Measurements from ENCODE around the gene CDC42SE2.
"Not testable (repeated sequence)": the region's sequence is repeated elsewhere in the genome, so short reads cannot be mapped to it uniquely, and the experiment has no call there.

CDC42SE2 gene

GRCh38 chr5:131280417-131280816 is 16.6 kb downstream of the CDC42SE2 start:
- no peak for DNase-seq

DNA sequence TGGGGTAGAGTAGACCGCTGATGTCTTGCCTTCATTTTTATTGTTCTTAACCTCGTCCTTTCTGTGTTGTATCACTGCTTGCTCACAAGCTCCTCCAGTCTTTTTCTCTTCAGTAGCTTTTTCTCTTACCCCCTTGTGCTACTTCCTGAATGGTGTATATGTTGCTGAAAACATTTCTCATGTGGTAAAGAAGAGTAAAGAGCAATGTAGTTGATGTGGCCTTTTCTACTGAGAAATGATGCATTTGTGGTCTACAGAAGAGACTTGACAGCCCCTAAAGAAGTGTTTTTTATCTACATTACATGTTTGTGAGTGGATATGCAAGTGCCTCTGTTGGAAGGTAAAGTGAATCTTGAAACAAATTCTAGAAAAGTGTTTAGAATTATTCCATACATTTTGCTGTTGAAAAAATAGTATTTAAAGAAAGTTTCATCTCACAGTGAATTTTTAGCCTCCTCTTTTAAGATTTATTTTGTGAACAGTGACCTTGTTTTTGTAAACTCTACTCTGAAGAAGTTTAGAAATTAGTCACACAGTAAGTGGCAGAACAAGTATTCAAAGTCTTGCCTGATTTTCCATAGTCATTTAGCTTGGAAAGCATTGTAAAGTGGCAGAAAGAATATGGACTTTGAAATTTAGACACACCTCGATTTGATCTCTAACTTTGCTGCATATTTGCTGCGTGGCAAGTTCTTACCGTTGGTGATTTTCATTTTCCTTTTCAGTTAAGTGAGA is 17.4 kb downstream of the CDC42SE2 start:
- no peak for DNase-seq

- no peak for DNase-seq
Observed at GRCh38 chr5:131281868-131282234, 18.0 kb downstream of the CDC42SE2 start.

DNA sequence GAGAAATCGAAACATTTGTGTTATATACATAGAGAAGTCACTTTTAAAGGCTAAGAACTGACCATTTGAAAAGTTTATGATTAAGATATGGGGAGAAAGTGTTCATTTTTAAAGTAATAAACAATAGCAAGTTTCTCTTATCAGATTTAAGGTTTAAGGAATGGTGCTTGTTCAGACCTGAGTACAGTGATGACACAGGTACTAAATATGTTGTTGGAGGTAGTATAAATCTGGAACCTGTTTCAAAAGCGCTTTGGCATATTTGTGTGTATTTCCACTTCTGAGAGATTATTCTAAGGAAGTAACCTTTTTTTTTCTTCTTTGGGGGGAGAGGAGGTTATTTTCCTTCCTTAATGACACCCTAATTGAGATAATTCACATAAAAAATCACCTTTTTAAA is 18.4 kb downstream of the CDC42SE2 start:
- DNase-seq: no peak

DNA sequence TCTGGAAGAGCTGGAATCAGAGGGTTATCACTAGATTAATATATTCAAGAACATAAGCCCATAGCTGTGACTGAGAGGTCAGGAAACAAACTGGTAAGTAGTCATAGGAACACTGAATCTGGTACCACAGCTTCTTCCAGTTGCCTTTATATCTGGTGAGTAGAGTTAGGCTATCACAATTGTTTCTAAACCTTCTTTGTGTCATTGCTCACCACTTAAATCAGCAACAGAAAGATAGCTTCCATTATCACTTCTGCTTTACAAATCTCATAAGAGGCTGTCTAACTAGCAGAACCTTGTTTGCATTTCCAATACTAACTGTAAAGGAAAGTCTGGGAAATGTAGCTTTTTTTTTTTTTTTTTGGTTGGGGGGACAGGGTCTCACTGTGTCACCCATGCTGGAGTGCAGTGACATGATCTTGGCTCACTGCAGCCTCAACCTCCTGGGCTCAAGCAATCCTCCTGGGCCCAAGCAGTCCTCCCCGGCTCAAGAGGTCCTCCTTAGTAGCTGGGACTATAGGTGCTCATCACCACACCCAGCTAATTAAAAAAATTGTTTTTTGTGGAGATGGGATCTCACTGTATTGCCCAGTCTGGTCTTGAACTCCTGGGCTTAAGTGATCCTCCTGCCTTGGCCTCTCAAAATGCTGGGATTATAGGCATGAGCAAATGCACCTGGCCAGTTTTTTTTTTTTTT is 22.0 kb downstream of the CDC42SE2 start:
- DNase-seq: no peak

- DNase-seq: no peak
Observed at GRCh38 chr5:131286400-131286715, 22.5 kb downstream of the CDC42SE2 start.

GRCh38 chr5:131288328-131288727 is 24.5 kb downstream of the CDC42SE2 start:
- DNase-seq: no peak

- DNase-seq: no peak
Observed at GRCh38 chr5:131289738-131290137, 25.9 kb downstream of the CDC42SE2 start.

- DNase-seq: no peak
Observed at GRCh38 chr5:131296213-131296672, 32.4 kb downstream of the CDC42SE2 start.

DNA sequence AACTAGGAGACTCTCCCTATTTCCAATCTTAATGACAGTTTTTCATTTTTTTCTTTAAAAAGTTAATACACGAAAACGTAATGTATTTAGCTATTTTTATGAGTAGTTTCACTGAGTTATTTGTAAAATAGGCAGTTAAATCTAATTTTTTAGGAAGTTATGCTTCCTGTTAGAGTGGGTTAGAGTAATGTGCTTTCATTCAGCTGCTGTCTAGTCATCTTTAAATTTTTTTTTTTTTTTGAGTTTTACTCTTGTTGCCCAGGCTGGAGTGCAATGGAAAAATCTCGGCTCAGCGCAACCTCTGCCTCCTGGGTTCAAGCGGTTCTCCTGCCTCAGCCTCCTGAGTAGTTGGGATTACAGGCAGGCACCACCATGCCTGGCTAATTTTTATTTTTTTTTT is 34.0 kb downstream of the CDC42SE2 start:
- no peak for DNase-seq

DNA sequence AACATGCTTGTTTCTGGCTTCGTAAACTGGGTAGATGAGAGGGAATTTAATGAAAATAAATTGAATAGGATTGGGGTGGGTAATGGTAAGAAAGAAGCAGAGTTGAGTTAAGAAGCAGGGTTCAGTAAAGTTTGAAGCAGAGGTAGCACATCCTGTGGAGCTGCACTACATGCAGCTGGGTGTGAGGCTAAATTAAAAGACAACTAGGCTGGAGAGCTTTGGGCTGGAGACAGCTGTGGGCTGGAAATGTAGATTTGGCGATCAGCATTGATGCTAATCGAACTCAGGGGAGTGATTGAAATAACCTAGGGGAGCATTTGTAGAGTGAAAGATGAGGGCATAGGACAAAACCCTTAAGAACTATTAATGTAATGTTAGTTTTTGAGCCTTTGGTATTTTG is 35.6 kb downstream of the CDC42SE2 start:
- no peak for DNase-seq

DNA sequence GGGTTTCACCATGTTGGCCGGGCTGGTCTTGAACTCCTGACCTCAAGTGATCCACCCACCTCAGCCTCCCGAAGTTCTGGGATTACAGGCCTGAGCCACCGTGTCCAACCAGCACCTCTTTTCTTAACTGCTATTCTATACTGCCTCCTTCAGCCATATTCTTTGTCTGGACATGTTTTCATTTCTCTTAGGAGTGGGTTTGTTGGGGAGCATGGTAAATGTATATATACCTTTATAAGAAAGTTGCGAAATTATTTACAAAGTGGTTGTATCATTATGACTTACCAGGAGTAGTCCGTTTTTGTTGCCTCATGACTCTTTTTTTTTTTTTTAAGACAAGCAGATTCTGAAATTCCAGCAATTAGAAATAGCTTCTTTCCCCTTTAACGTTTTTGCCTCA is 38.7 kb downstream of the CDC42SE2 start:
- no peak for DNase-seq

DNA sequence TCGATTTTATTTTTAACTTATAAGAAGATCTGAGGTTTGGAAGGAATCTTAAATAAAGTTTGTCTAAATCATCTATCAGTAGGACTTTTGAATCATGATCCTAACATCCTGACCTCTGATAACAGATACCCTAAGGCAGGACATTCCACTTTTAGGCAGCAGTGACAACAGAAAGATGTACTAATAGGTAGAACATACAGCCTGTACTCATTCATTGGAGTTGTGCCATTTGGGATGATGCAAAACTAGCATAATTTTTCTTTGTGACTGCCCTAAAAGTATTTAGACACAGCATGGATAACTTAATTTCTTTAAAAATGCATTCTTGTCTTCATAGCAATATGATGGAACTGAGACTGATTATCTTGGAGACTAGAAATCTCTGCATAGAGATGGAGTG is 39.7 kb downstream of the CDC42SE2 start:
- no peak for DNase-seq

DNA sequence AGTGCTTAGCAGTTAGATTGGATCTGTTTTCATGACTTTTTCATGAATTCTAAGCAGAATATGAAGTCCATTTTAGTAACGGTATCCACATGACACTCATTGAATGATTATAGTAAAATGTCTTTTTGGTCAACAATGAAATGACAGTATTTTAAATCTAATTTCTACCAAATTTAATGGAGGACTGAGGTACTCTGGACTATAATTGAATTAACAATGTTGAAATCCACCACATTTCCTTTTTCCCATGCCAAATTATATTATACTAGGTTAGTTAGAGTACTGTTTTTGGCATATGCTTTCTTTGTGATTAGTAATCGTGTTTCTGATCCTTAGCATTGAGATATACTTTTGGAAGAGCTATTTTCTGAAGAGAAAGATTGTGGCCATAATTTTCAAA is 40.6 kb downstream of the CDC42SE2 start:
- DNase-seq: no peak

- DNase-seq: no peak
Observed at GRCh38 chr5:131305138-131305689, 41.4 kb downstream of the CDC42SE2 start.

GRCh38 chr5:131305906-131306305 is 42.1 kb downstream of the CDC42SE2 start:
- DNase-seq: no peak

- DNase-seq: not testable (repeated sequence)
Observed at GRCh38 chr5:131312235-131312772, 48.5 kb downstream of the CDC42SE2 start.

GRCh38 chr5:131316026-131316425 is 52.2 kb downstream of the CDC42SE2 start:
- DNase-seq: no peak

DNA sequence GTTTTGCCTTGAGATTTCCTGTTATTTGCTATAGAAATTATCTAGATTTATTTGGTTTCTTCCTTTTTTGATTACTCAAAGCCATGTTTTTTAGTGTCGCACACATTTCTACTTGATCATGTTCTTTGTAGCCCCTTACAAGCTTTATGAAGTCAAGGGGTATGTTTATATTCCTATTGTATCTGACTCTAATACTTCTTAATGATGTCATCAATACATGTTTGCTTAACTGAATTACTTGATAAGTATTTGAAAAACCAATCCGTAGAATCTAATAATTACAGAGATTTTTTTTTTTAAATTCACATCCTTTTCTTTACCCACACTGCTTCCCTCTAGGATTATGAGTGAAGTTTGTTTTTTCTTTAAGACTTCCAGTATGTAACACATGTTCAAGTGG is 53.0 kb downstream of the CDC42SE2 start:
- no peak for DNase-seq

DNA sequence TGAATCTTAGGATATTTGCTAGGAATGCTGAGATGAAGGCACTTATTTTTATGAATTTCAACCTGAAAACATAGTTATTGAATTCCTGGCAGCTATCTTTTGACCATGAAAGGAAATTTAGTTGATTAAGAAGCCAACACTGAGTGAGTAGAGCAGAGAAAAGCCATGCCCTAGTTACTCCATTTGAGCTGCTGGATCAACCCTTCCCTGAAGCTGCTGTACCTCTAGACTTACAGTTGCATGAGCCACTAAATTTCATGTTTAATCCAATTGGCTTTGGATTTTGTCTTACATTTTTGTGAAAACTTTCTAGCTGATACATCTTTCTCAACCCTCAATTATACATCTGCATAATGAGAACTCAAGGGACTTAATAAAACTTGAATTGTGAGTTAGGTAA is 54.6 kb downstream of the CDC42SE2 start:
- DNase-seq: no peak

GRCh38 chr5:131321066-131321465 is 57.2 kb downstream of the CDC42SE2 start:
- no peak for DNase-seq

DNA sequence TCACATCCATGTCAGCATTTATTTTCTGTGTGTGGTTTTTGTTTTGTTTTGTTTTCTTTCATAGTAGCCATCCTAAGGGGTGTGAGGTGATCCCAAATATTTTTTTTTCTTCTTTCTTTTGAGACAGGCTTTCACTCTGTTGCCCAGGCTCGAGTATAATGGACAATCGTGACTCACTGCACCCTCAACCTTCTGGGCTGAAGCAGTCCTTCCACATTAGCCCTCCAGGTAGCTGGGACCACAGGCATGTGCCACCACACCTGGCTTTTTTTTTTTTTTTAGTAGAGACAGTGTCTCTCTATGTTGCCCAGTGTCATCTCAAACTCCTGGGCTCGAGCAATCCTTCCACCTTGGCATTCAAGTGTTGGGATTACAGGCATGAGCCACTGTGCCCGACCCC is 59.1 kb downstream of the CDC42SE2 start:
- DNase-seq: no peak

- no peak for DNase-seq
Observed at GRCh38 chr5:131323378-131323777, 59.5 kb downstream of the CDC42SE2 start.

DNA sequence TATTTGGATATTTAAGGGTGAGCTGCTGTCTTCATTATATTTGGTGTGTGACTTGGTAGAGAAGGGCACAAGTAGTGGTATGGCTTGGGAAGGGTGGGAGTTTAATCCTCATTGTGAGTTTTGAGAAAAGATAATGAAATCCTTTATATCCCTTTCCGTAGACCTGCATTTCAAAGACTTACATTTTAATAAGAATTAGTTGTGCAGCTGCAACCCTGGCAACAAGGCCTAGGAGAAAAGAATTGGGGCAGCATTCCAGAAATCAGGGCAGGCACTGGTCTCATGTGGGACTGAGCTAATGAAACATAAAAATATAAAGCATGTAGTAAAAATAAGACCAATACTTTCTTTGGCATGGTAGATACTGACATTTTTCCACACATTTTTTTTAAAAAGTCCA is 60.5 kb downstream of the CDC42SE2 start:
- no peak for DNase-seq

Data from 8988T (cell line).